ENCODE results near the gene ROR2.

DNA sequence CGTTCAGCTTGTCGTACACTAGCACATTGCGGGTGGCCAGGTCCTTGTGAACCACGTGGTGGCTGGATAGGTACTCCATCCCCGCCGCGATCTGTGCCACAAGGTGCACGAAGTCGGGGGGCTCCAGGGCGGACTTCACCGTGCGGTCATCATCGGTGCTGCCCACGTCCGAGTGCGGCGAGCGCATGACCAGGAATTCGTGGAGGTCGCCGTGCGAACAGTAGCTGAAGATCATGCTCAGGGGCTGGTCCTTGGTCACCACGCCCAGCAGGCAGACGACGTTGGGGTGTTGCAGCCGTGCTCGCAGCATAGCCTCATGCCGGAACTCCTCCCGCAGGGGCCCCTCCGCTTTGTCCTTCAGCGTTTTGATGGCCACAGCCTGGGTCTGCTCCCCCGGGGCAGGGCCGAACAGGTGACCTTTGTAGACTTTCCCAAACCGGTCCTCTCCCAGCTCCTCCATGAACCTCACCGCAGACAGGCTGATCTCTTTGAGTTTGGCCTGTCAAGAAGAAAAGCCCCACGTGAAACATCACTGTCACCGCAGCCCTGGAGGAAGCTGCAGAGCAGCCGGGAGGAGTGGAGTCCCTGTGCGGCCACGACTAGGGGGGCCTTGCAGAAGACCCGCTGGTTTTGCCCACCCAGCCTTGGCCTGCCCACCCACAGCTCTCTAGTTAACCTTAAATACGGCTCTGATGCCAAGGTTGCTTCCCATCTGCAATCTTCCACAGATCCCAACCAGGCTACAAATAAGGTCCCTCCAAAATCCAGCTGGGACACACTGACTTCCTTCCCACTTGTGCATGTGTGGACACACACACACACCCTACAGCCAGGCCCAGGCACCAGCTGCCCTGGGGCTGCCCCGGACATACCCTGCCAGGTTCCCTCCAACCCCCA, 225.2 kb downstream of the ROR2 start:
- TF ChIP-seq, protein P1, sequence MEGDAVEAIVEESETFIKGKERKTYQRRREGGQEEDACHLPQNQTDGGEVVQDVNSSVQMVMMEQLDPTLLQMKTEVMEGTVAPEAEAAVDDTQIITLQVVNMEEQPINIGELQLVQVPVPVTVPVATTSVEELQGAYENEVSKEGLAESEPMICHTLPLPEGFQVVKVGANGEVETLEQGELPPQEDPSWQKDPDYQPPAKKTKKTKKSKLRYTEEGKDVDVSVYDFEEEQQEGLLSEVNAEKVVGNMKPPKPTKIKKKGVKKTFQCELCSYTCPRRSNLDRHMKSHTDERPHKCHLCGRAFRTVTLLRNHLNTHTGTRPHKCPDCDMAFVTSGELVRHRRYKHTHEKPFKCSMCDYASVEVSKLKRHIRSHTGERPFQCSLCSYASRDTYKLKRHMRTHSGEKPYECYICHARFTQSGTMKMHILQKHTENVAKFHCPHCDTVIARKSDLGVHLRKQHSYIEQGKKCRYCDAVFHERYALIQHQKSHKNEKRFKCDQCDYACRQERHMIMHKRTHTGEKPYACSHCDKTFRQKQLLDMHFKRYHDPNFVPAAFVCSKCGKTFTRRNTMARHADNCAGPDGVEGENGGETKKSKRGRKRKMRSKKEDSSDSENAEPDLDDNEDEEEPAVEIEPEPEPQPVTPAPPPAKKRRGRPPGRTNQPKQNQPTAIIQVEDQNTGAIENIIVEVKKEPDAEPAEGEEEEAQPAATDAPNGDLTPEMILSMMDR (IDR thresholded peaks at IDR 0.05): no peak
- no peak for TF ChIP-seq POLR2A (IDR thresholded peaks at IDR 0.05)

All from heart left ventricle (tissue), 13 donors.